HUDEP-2 (cell line): ENCODE results near the gene LPCAT1.

Source experiments
- DNase-seq, 76 experiments: peaks; one replicate each; lab custom pipeline; 2025; ENCODE audit not compliant: unreplicated experiment in 76 of 76; lab: John Stamatoyannopoulos, UW

LPCAT1 gene

DNA sequence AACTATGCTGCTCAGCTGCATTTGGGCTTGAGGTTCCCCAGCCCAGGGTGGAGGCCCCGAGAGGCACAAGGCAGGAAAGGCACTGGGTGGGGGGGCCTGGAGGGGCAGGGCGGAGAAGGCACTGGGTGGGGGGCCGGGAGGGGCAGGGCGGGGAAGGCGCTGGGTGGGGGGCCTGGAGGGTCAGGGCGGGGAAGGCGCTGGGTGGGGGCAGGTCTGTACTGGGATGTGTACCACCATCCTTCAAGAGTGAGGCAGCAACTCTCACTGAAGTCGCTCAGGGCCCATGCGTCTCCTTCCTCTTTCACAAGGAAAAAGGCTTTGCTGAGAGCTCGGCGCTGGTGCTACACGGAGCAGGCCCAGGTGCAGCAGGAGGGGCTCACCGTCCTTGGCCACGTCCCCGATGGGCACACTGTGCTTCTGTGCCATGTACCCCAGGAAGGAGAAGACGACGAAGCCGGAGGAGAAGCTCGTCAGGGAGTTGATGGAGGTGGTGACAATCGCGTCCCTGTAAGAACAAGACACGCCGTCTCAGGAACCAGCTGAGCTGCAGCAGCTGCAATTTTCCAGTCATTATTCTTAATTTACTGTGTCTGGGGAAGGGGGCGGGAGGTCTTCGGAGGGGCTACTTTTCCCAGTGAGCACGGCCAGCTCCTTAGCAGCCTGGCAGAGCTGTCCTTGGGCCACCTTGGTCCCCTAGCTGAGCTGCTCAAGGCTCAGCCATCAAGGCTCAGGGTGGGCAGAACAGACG is 109.3 kb downstream of the LPCAT1 start:
- no peak for DNase-seq

DNA sequence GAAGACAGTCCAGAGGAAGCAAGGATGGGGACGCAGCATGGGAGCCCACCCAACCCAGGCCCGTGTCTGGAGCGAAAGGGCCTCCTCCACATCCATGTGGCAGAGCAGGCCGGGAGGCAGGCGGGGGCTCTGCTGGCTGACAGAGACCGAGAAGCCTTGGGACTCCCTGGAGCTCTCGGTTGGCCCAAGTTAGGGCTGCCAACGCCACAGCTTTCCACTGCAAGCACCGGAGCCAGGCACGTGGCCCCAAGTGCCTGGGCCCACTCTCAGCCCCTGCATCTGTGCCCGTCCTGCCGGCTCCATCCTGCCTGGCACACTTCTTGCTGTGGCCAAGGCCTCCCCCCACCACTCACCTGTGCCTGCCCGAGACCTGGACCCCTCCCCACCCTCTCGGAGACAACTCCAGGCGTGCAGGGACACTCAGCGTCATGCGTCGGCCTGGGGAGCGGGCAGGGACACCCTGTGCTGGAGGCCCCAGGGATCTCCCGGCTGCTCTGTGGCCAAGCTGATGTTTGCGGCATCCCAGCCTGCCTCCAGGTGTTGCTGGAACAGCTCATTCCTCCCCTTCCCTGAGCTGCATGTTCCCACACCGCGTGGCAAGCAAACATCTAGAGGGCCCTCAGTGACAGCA is 110.0 kb downstream of the LPCAT1 start:
- DNase-seq = no peak

DNA sequence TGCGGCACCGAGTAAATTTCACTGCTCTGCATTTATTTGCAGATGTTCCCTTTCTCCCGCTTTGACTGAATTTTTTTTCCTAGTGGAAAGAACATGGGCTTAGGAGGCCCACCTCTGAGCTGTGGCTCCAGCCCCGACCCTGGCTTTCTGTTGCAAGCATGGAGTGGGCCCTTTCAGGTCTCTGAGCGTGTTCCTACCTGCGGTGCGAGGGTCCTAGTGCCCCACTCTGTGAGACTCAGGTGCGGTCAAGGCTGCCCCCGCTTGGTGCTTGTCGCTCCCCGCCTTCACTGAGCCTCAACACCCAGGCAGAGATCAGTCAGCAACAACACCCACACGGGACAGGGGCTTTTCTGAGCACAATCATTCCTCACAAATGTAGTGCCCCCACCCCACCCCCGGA is 110.5 kb downstream of the LPCAT1 start:
- no peak for DNase-seq

DNA sequence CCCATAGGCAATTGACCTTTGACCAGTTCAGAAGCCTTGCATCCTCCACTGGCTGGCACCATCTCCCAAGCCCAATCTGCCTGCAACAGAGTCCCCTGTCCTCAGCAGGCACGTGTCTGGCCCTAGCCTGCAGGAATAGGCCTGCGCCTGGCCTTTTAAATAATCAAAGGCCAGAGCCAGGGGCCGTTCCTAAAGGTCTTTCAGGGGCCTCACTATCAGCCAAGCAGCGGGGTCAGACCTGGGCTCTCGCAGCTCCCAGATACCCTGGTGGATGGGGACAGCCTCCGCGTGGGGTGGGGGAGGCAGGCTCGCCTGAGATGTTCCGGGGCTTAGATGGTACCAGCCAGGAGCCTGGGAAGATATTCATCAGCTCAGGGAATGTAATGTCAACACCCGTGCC is 111.1 kb downstream of the LPCAT1 start:
- no peak for DNase-seq

DNA sequence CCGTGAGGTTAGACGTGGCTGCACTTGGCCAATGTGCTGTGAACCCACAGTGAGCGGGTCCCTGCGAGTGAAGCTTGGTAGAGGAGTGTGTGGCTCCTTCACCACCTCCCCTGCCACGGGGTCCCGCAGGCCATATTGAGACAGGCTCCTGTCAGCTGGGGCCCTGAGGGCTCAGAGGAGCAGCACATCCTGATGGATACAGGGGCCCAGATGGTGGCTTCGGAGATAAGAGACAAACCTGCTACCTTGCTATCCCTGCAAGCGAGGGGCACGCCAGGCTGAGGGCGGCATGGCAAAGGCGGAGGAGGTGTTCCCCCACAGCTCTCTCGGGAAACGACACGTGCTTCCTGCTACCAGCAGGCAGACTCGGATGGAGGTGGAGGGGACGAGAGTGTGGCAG is 111.6 kb downstream of the LPCAT1 start:
- DNase-seq = no peak
